ENCODE measurements around the gene SORCS3.

Gene SORCS3

GRCh38 chr10:104750291-104750690 lies 109.2 kb downstream of the SORCS3 start:
- no peaks in the 10 kb centered on the region for H4K20me1 ChIP-seq (ENCODE audit: insufficient read depth, low read length)
- TF ChIP-seq CTCF (IDR thresholded peaks at IDR 0.05; ENCODE audit: low read length) (no peak), EZH2 (optimal IDR thresholded peaks at IDR 0.05; ENCODE audit: low read depth, low read length) (no peak), EZH2phosphoT487 (IDR thresholded peaks at IDR 0.05; ENCODE audit: low read length) (no peak)
- no peaks in the 10 kb centered on the region for H3K27me3 ChIP-seq (replicated peaks; ENCODE audit: insufficient read depth, low read length)
- H3K9me3 ChIP-seq (replicated peaks; ENCODE audit: insufficient read depth, low read length) = no peaks in the 10 kb centered on the region
- H3K27ac ChIP-seq (ENCODE audit: low read length) = no peak overlapping the region
- no peak for DNase-seq
- H3K4me3 ChIP-seq (ENCODE audit: low read length) = no peak overlapping the region
- no peaks in the 10 kb centered on the region for H3K9me2 ChIP-seq (replicated peaks; ENCODE audit: insufficient read depth, low read length)
- H3K36me3 ChIP-seq (replicated peaks; ENCODE audit: insufficient read depth, low read length) = no peaks in the 10 kb centered on the region
- H3K9ac ChIP-seq (ENCODE audit: low read length) = no peak overlapping the region
- no peaks in the 10 kb centered on the region for H3K79me2 ChIP-seq (ENCODE audit: low read length)
- H3F3A ChIP-seq (ENCODE audit: insufficient read depth, low read length) = no peaks in the 10 kb centered on the region
- H3K4me2 ChIP-seq (ENCODE audit: low read depth, low read length) = no peak overlapping the region
- H3K4me1 ChIP-seq (ENCODE audit: low read length) = no peaks in the 10 kb centered on the region
- H2AFZ ChIP-seq (ENCODE audit: low read length) = no peak overlapping the region

GRCh38 chr10:104762793-104763192 lies 121.7 kb downstream of the SORCS3 start:
- no peaks in the 10 kb centered on the region for H3K9me2 ChIP-seq (replicated peaks; ENCODE audit: insufficient read depth, low read length)
- no peaks in the 10 kb centered on the region for H3K4me1 ChIP-seq (ENCODE audit: low read length)
- no peaks in the 10 kb centered on the region for H3K36me3 ChIP-seq (replicated peaks; ENCODE audit: insufficient read depth, low read length)
- H3K9ac ChIP-seq (ENCODE audit: low read length) = no peak overlapping the region
- TF ChIP-seq CTCF (IDR thresholded peaks at IDR 0.05; ENCODE audit: low read length) (no peak), EZH2 (optimal IDR thresholded peaks at IDR 0.05; ENCODE audit: low read depth, low read length) (no peak), EZH2phosphoT487 (IDR thresholded peaks at IDR 0.05; ENCODE audit: low read length) (no peak)
- no peak overlapping the region for H2AFZ ChIP-seq (ENCODE audit: low read length)
- no peak for DNase-seq
- no peaks in the 10 kb centered on the region for H3K79me2 ChIP-seq (ENCODE audit: low read length)
- no peak overlapping the region for H3K4me2 ChIP-seq (ENCODE audit: low read depth, low read length)
- no peak overlapping the region for H3K27ac ChIP-seq (ENCODE audit: low read length)
- H3K27me3 ChIP-seq (replicated peaks; ENCODE audit: insufficient read depth, low read length) = no peaks in the 10 kb centered on the region
- H4K20me1 ChIP-seq (ENCODE audit: insufficient read depth, low read length) = no peaks in the 10 kb centered on the region
- H3K9me3 ChIP-seq (replicated peaks; ENCODE audit: insufficient read depth, low read length) = no peaks in the 10 kb centered on the region
- H3K4me3 ChIP-seq (ENCODE audit: low read length) = no peak overlapping the region
- no peaks in the 10 kb centered on the region for H3F3A ChIP-seq (ENCODE audit: insufficient read depth, low read length)

GRCh38 chr10:104766341-104766740 lies 125.3 kb downstream of the SORCS3 start:
- H3K9me2 ChIP-seq (replicated peaks; ENCODE audit: insufficient read depth, low read length) = no peaks in the 10 kb centered on the region
- DNase-seq = no peak
- no peaks in the 10 kb centered on the region for H3F3A ChIP-seq (ENCODE audit: insufficient read depth, low read length)
- H4K20me1 ChIP-seq (ENCODE audit: insufficient read depth, low read length) = no peaks in the 10 kb centered on the region
- H3K79me2 ChIP-seq (ENCODE audit: low read length) = no peaks in the 10 kb centered on the region
- no peak overlapping the region for H3K4me2 ChIP-seq (ENCODE audit: low read depth, low read length)
- no peak overlapping the region for H2AFZ ChIP-seq (ENCODE audit: low read length)
- H3K4me3 ChIP-seq (ENCODE audit: low read length) = no peak overlapping the region
- no peaks in the 10 kb centered on the region for H3K4me1 ChIP-seq (ENCODE audit: low read length)
- H3K27ac ChIP-seq (ENCODE audit: low read length) = no peak overlapping the region
- TF ChIP-seq CTCF (IDR thresholded peaks at IDR 0.05; ENCODE audit: low read length) = no peak
- TF ChIP-seq EZH2phosphoT487 (IDR thresholded peaks at IDR 0.05; ENCODE audit: low read length) = no peak
- no peak for TF ChIP-seq EZH2 (optimal IDR thresholded peaks at IDR 0.05; ENCODE audit: low read depth, low read length)
- no peaks in the 10 kb centered on the region for H3K36me3 ChIP-seq (replicated peaks; ENCODE audit: insufficient read depth, low read length)
- no peaks in the 10 kb centered on the region for H3K27me3 ChIP-seq (replicated peaks; ENCODE audit: insufficient read depth, low read length)
- no peaks in the 10 kb centered on the region for H3K9me3 ChIP-seq (replicated peaks; ENCODE audit: insufficient read depth, low read length)
- no peak overlapping the region for H3K9ac ChIP-seq (ENCODE audit: low read length)

All from MM.1S (cell line).